Measurements from ENCODE around the gene MMP28. TPM values are rescaled to one million over a fixed set of nuclear protein-coding genes. Genes with fewer than 3 reads are reported as not detected.
"Not testable (repeated sequence)": the region's sequence is repeated elsewhere in the genome, so short reads cannot be mapped to it uniquely, and the experiment has no call there.

MMP28 gene
- total RNA-seq, 1 donor, result 8.1 TPM

DNA sequence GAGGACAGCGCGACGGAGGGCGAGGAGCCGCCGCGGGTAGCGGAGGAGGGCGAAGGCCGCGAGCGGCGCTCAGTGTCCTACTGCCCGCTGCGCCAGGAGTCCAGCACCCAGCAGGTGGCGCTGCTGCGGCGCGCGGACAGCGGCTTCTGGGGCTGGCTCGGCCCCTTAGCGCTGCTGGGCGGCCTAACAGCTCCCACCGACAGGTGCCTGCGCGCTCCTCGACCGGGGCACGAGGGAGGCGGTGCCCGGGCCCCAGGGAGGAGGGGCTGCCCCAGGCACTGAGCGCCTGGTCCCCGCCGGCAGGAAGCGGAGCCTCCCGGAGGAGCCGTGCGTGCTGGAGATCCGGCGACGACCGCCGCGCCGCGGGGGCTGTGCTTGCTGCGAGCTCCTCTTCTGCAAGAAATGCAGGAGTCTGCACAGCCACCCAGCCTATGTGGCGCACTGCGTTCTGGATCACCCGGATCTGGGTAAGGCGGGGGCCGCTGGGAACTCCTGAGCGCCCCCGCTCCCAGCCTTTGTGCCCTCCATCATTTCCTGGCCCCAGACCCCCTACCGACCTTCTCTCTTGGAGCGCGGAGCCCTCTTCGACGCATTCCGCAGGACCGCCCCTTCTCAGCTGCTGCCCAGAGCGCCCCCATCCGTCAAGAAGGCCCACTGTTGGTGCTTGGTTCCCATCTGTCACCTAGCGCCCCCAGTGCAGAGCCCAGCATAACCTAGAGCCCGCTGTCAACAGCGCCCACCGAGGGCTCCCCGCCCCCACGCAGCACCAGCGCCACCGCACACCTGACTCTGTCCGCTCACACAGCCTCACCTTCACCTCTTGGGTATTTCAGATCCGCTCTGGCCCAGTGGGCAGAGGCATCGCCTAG lies 31.1 kb downstream of the MMP28 start:
- no peaks in the 10 kb centered on the region for H3K9me3 ChIP-seq (ENCODE audit: low read depth, low read length)
- H3K4me1 ChIP-seq (ENCODE audit: insufficient read depth, low read length), result peaks cover 13% of the 10 kb centered on the region
- no peaks in the 10 kb centered on the region for H3K27me3 ChIP-seq (ENCODE audit: insufficient read depth, low read length)
- peak overlapping the region; percentile 41 for H3K4me3 ChIP-seq (ENCODE audit: low read length)

DNA sequence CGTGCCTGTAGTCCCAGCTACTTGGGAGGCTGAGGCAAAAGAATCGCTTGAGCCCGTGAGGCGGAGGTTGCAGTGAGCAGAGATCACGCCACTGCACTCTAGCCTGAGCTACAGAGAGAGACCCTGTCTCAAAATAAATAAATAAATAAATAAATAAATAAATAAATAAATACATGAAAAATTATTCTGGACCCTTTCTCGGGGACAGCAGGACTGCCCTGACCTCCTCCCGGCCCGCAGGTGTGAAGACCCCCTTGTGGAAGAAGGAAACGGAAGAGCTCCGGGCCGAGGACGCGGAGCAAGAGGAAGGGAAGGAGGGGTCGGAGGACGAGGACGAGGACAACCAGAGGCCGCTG lies 31.7 kb downstream of the MMP28 start:
- H3K27me3 ChIP-seq (ENCODE audit: insufficient read depth, low read length), result no peaks in the 10 kb centered on the region
- H3K9me3 ChIP-seq (ENCODE audit: low read depth, low read length), result no peaks in the 10 kb centered on the region
- H3K4me1 ChIP-seq (ENCODE audit: insufficient read depth, low read length), result peaks cover 13% of the 10 kb centered on the region
- peak overlapping the region; percentile 41 for H3K4me3 ChIP-seq (ENCODE audit: low read length)

DNA sequence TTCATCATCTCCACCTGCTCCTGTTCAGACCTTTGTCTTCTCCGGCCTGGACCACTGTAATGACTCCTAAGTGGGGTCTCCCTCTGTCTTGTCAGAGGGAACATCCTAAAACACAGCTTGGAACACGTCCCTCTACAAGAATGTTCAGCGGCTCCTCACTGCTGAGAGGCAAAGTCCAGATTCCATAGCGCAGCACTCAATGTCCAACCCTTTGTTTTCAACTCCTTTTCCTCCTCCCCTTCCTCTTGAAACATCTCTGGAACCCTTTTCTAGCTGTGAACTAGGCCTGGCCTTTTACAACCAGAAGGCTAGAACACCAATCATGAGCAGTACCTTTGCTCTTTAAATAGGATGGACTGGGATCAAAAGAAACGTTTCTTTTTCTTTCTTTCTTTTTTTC lies 33.8 kb downstream of the MMP28 start:
- no peaks in the 10 kb centered on the region for H3K9me3 ChIP-seq (ENCODE audit: low read depth, low read length)

DNA sequence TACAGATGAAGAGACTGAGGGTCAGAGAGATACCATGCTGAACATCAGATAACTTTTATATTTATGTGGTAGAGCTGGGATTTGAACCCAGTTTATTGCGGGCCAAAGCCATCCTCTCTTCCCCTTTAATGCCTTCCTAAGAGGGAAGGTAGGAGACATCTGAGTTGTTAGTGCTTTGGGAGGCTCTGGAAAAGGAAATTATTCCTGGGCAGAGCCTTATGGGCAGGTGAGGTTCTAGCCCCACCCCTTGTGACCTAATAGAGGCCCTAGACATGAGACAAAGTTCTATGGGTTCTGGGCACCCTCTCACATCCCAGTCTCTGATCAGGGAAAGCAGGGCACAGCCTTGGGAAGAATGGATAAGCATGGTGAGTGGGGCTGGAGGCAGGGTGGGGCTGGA lies 34.9 kb downstream of the MMP28 start, which contains the start of gene C17orf50:
C17orf50 (plus strand) TSS at position 301 of the 400 bp plus-strand sequence; CDS start at position 356, 55 bp downstream.
- no peak within 1 kb of the TSS for H3K4me3 ChIP-seq (ENCODE audit: low read length)
- H3K27me3 ChIP-seq (ENCODE audit: insufficient read depth, low read length), result no peaks in the 10 kb centered on the region
- H3K9me3 ChIP-seq (ENCODE audit: low read depth, low read length), result no peaks in the 10 kb centered on the region
- peaks cover 13% of the 10 kb centered on the region for H3K4me1 ChIP-seq (ENCODE audit: insufficient read depth, low read length)

More for the DNA sequence above, 33.8 kb downstream of the MMP28 start:
- Histone ChIP-seq H3K27me3 (ENCODE audit: insufficient read depth, low read length) (no peaks in the 10 kb centered on the region), H3K4me1 (ENCODE audit: insufficient read depth, low read length) (peaks cover 13% of the 10 kb centered on the region), H3K4me3 (ENCODE audit: low read length) (no peak overlapping the region)

DNA sequence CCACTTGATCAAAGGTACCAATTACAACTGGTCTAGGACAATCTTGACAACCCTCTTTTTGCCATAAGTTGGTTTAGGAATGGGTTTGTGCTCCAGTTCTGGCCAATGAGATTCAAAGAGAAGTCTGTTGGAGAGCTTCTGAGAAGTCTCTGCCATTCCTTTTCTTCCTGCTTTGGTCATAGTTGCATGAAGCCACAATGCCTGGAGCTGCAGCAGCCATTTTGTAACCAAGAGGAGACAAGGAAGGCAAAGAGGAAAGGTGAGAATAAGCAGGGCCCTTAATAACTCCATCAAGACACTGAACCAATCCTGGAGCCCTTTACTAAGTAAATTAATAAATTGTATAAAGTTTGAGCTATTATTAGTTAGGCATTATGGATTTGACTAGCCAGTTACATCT lies 38.2 kb downstream of the MMP28 start:
- Histone ChIP-seq H3K9me3 (ENCODE audit: low read depth, low read length) (no peaks in the 10 kb centered on the region), H3K27me3 (ENCODE audit: insufficient read depth, low read length) (no peaks in the 10 kb centered on the region), H3K4me3 (ENCODE audit: low read length) (no peak overlapping the region), H3K4me1 (ENCODE audit: insufficient read depth, low read length) (no peaks in the 10 kb centered on the region)

DNA sequence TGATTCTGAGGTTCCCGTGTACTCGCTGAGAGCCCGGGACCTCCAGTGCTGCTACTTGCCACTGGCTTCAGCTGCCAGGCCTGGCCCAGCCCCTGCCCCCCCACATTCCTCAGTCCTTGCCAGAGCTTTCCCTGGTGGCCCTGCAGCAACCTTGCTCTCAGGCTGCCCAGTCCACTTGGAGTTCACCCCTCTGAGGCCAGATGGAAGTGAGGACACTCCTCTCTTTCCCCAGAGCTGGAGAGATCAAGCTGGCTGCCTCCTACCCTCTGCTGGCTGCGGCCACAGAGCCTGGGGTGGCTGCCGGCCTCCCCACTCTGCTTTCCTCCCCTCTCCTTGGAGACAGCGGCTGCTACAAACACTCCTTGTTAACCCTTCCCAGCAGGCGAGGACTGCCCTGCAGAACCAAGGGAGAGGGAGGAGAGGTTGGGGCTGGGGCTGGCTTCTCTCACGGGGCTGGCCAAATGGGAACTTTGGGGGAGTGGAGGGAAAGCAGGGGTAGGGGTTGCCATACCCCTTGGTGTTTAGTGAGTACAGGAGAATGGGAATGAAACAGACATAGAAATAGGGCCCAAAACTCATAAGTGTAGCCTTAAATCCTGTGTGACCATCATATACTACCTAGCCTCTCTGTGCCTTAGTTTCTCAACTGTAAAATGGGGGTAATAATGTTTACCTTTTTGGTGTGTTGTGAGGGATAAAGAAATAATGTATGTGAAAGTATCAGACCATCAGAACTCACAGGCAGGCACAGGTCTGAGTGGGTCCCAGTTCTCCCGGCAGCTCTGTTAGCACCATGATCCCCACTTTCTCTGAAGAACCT lies 42.3 kb downstream of the MMP28 start, which contains the start of gene GAS2L2:
GAS2L2 (minus strand) TSS at position 295 of the 820 bp plus-strand sequence. CDS start 389 bp downstream, outside the sequence.
- no peaks in the 10 kb centered on the region for H3K4me1 ChIP-seq (ENCODE audit: insufficient read depth, low read length)
- no peaks in the 10 kb centered on the region for H3K9me3 ChIP-seq (ENCODE audit: low read depth, low read length)
- H3K27me3 ChIP-seq (ENCODE audit: insufficient read depth, low read length), result peaks cover 20% of the 10 kb centered on the region
- no peak within 1 kb of the TSS for H3K4me3 ChIP-seq (ENCODE audit: low read length)

DNA sequence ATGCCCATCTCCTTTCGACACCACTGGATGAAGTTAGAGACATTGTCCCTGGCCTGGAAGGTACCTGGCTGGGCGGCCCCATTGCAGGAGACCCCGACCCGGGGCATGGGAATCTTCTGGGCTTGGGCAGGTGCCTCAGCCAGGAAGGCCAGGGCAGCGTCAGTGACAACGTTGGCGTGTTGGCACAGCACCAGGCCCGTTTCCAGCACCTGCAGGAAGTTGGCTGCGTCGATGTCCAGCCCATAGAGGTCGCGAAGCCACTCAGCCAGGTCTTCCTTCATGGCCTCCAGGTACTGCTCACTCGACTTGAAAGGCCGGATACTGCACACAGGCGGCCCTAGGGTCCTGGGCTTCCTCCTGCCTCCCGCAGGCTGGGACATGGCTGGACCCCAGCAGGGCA lies 43.0 kb downstream of the MMP28 start:
- H3K27me3 ChIP-seq (ENCODE audit: insufficient read depth, low read length), result peaks cover 20% of the 10 kb centered on the region
- no peaks in the 10 kb centered on the region for H3K4me1 ChIP-seq (ENCODE audit: insufficient read depth, low read length)
- H3K4me3 ChIP-seq (ENCODE audit: low read length), result no peak overlapping the region
- no peaks in the 10 kb centered on the region for H3K9me3 ChIP-seq (ENCODE audit: low read depth, low read length)

DNA sequence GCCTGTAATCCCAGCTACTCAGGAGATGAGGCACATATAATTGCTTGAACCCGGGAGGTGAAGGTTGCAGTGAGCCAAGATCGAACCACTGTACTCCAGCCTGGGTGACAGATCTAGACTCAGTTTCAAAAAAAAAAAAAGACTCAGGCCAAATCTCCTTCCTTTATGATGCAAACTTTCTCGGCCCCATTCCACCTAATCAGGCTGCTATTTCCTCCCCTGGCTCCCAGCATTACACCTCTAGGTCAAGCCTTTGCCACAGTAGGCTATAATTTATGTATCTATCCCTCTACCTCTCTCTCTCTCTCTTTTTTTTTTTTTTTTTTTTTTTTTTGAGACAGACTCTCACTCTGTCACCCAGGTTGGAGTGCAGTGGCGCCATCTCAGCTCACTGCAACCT lies 43.9 kb downstream of the MMP28 start:
- H3K9me3 ChIP-seq (ENCODE audit: low read depth, low read length); H3K4me1 ChIP-seq (ENCODE audit: insufficient read depth, low read length); H3K4me3 ChIP-seq (ENCODE audit: low read length): not testable (repeated sequence)
- peaks cover 20% of the 10 kb centered on the region for H3K27me3 ChIP-seq (ENCODE audit: insufficient read depth, low read length)

DNA sequence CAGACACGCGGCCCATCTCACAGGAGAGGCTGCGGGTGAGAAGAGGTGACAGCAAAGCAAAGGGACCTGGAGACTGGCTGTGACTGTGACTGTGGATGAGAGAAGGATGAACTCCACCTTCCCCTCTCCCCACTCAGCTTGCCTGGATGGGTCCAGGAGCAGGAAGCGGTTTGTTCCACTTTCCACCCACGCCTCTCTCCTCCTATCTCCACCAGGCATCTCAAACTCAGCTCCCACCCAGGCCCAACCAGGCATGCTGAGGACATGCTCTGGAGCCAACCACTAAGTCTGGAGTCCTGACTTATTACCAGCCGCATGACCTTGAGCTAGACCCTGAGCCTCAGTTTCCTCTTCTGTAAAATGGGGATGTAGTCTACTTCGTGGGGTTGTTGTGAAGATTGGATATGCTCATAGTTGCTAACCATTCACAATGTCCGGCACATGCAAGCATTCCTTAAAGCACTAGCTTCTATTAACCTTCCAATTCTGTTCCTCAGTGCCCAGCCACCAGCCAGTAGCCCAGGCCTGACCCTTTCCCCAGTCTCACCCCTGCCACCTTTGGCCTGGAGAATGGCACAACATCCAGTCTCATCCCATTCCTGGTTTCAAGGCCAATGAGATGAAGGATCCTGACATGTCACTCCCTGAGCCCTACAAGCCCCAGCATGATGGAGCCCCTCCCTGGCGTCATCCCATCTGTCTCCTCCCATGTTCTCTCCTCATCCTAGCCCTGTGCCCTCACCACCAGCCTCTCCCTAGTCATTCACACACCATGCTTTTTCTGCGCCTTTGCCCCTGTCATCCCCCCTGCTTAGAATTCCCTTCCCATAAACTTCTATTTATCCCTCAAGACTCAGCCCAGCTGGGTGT lies 44.7 kb downstream of the MMP28 start:
- peaks cover 20% of the 10 kb centered on the region for H3K27me3 ChIP-seq (ENCODE audit: insufficient read depth, low read length)
- no peaks in the 10 kb centered on the region for H3K9me3 ChIP-seq (ENCODE audit: low read depth, low read length)
- H3K4me1 ChIP-seq (ENCODE audit: insufficient read depth, low read length), result no peaks in the 10 kb centered on the region
- no peak overlapping the region for H3K4me3 ChIP-seq (ENCODE audit: low read length)

DNA sequence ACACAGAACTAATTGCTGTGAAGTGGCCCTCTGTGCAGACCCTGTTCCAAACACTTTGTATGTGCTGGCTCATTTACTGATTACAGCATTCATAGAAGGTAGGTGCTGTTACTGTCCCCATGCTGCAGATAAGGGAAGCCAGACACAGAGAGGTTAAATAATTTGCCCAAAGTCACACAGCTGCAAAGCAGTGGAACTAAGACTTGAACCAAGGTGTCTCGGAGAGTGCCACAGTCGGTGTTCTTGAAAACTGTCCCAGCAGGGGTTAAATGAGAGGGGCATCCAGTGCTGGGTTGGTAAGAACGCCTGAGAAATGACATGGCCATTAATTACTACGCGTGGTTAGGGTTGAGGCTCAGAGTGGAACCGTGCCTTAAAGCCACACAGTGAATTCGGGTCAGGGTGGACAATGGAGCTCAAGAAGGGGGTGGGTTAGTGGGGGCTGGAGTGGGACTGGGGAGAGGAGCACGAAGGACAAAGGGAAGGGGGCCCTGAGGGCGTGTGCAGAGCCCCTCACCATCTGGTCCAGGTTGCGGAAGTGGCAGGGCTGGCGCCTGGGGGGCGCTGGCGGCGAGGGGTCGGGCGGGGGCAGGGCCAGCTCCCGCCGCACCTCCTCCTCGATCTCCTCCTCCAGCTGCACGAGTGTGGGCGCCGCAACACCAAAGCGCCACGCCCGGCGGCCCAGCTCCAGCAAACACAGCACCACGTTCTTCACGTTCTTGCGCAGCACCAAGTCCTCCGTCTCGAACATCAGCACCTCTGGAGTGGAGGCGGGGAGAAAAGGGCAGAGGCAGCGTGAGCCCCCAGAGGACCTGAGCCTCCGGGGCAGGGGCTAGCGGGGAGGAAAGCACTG lies 45.7 kb downstream of the MMP28 start:
- Histone ChIP-seq H3K4me3 (ENCODE audit: low read length) (no peak overlapping the region), H3K9me3 (ENCODE audit: low read depth, low read length) (no peaks in the 10 kb centered on the region), H3K27me3 (ENCODE audit: insufficient read depth, low read length) (peaks cover 20% of the 10 kb centered on the region)

DNA sequence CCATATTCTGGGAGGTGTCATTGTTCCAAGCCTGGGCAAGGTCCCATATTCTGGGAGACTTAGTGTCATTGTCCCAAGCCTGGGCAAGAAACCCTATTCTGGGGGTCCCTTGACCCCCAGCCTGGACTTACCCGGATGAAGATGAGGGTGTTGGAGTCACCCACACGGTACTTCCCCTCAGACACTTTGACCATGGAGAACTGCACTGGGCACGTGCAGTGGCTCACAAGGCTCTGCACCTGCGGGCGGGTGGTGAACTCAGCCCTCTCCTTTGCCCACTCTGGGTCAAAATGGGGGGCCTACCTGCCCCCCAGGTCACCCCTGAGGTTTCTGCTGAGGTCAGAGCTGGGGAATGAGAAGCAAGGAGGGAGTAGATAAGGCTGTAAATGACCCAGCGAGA lies 46.5 kb downstream of the MMP28 start:
- no peak overlapping the region for H3K4me3 ChIP-seq (ENCODE audit: low read length)
- no peaks in the 10 kb centered on the region for H3K9me3 ChIP-seq (ENCODE audit: low read depth, low read length)
- H3K27me3 ChIP-seq (ENCODE audit: insufficient read depth, low read length), result peaks cover 20% of the 10 kb centered on the region
- H3K4me1 ChIP-seq (ENCODE audit: insufficient read depth, low read length), result no peaks in the 10 kb centered on the region

More for the DNA sequence above, 45.7 kb downstream of the MMP28 start:
- no peaks in the 10 kb centered on the region for H3K4me1 ChIP-seq (ENCODE audit: insufficient read depth, low read length)

DNA sequence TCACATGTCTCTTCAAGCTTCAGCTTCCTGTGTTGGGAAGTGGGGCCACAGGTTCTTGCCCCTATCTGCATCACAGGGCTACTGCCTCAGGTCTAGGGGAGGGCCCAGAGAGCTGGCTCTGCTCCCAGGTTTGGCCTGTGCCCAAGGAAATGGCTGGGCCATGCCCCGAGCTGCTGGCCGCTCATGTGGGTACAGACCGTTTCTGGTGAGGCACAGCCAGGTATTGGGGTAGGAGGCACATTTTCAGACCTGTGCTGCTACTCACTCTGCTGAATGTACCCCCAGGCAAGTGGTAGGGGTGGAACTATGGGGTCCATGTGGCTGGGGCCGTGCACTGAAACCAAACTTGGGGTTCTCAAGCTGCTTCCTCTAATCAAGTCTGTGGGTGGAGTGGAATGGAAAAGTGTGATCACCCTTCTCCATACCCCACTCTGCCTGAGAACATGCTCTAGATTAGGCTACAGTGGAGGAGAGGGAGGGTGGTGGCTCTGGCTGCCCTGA lies 47.0 kb downstream of the MMP28 start:
- H3K27me3 ChIP-seq (ENCODE audit: insufficient read depth, low read length), result peaks cover 20% of the 10 kb centered on the region
- H3K4me3 ChIP-seq (ENCODE audit: low read length), result no peak overlapping the region
- no peaks in the 10 kb centered on the region for H3K9me3 ChIP-seq (ENCODE audit: low read depth, low read length)
- H3K4me1 ChIP-seq (ENCODE audit: insufficient read depth, low read length), result no peaks in the 10 kb centered on the region

DNA sequence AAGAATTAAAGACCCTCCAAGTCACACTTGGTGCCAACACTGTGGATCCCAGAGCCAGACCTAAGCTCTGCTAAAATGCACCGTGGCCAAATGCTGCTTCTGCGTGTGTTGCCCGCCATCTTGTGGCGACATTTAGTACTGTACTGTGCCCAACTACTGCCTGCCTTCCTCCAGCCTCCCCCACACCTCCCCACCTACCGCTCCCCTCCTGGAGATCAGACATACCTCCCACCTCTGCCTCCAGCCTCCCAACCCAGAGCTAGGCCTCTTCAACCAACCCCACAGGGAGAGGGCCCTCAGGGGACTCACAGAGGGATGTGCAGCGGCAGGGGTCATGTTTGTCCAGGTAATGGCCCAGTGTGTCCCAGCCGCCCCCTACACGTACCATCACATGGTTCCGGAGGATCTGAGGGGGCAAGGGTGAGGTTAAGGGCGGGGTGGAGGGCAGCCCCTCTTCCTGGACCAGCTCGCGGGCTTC lies 47.9 kb downstream of the MMP28 start:
- Histone ChIP-seq H3K9me3 (ENCODE audit: low read depth, low read length) (no peaks in the 10 kb centered on the region), H3K4me1 (ENCODE audit: insufficient read depth, low read length) (no peaks in the 10 kb centered on the region), H3K4me3 (ENCODE audit: low read length) (no peak overlapping the region), H3K27me3 (ENCODE audit: insufficient read depth, low read length) (peaks cover 21% of the 10 kb centered on the region)

Measured in mononuclear cell (primary cell).